Neural cell (in vitro differentiated cells): ENCODE measurements around the gene RIPK3. TPM values are rescaled to one million over a fixed set of nuclear protein-coding genes. Genes with fewer than 3 reads are reported as not detected.

Experiments
- H2AFZ ChIP-seq: fragments of 200-600, 300-800 bp; sonication (generic), shearing (Covaris generic); 2 replicates; pipeline ENCODE4 v1.6.0; 2014; ENCODE audit warnings: low read depth, mild to moderate bottlenecking, antibody characterized with exemption, low read length, moderate library complexity
- H3F3A ChIP-seq: fragments of 200-600 bp; shearing (Covaris generic); 2 replicates; pipeline ENCODE4 v1.6.1; 2016; ENCODE audit warnings: mild to moderate bottlenecking, moderate library complexity, mixed read lengths, antibody characterized with exemption, low read length; ENCODE audit not compliant: insufficient read depth, poor library complexity, severe bottlenecking
- H3K27ac ChIP-seq: fragments of 200-600, 300-800 bp; sonication (generic), shearing (Covaris generic); 2 replicates; pipeline ENCODE4 v1.5.1; 2014; ENCODE audit warnings: mild to moderate bottlenecking, low read length, moderate library complexity
- H3K27me3 ChIP-seq: fragments of 300-800, 200-600 bp; sonication (generic), shearing (Covaris generic); 2 replicates; pipeline ENCODE4 v1.6.0; 2014; ENCODE audit warnings: mild to moderate bottlenecking, low read depth, low read length, moderate library complexity; ENCODE audit not compliant: insufficient read depth
- H3K36me3 ChIP-seq: fragments of 300-800, 200-600 bp; sonication (generic), shearing (Covaris generic); 2 replicates; pipeline ENCODE4 v1.5.1; 2014; ENCODE audit warnings: mild to moderate bottlenecking, antibody characterized with exemption, low read length, moderate library complexity; ENCODE audit not compliant: insufficient read depth
- H3K4me2 ChIP-seq: fragments of 300-800, 200-600 bp; sonication (generic), shearing (Covaris generic); 2 replicates; pipeline ENCODE4 v1.6.0; 2014; ENCODE audit warnings: mild to moderate bottlenecking, low read length
- H3K4me3 ChIP-seq: fragments of 300-800, 200-600 bp; sonication (generic), shearing (Covaris generic); 2 replicates; pipeline ENCODE4 v1.5.1; 2014; ENCODE audit warnings: mild to moderate bottlenecking, low read length, moderate library complexity
- H3K79me2 ChIP-seq: fragments of 200-600 bp; shearing (Covaris generic); replicated peaks from 2 replicates; pipeline ENCODE4 v1.6.0; 2014; ENCODE audit warnings: mild to moderate bottlenecking, low read length, moderate library complexity; ENCODE audit not compliant: insufficient read depth
- H3K9ac ChIP-seq: fragments of 300-800, 200-600 bp; sonication (generic), shearing (Covaris generic); 2 replicates; pipeline ENCODE4 v1.6.1; 2016; ENCODE audit warnings: mild to moderate bottlenecking, low read length, mixed read lengths
- H3K9me2 ChIP-seq: fragments of 200-600 bp; shearing (Covaris generic); 2 replicates; pipeline ENCODE4 v1.6.1; 2016; ENCODE audit warnings: mild to moderate bottlenecking, low read length, mixed read lengths; ENCODE audit not compliant: insufficient read depth
- H3K9me3 ChIP-seq: fragments of 200-600, 300-800 bp; sonication (generic), shearing (Covaris generic); 2 replicates; pipeline ENCODE4 v1.6.1; 2016; ENCODE audit warnings: mild to moderate bottlenecking, mixed run types, low read length, moderate library complexity, mixed read lengths
- H4K20me1 ChIP-seq: fragments of 200-600 bp; shearing (Covaris generic); 2 replicates; pipeline ENCODE4 v1.6.1; 2016; ENCODE audit warnings: mild to moderate bottlenecking, mixed run types; ENCODE audit not compliant: insufficient read depth
- CTCF ChIP-seq: fragments of 450-650 bp; IDR thresholded peaks from 2 replicates; pipeline ENCODE4 v1.5.1; 2014; ENCODE audit warnings: antibody characterized with exemption, mild to moderate bottlenecking, moderate library complexity; ENCODE audit not compliant: poor library complexity, severe bottlenecking
- EP300 ChIP-seq: fragments of 450-650 bp; conservative IDR thresholded peaks from 2 replicates; pipeline ENCODE4 v1.6.1; 2014; ENCODE audit warnings: antibody characterized with exemption, mild to moderate bottlenecking, moderate library complexity; ENCODE audit not compliant: poor library complexity, severe bottlenecking
- EZH2 ChIP-seq: fragments of 200-600, 300-800 bp; shearing (Covaris generic), sonication (generic); IDR thresholded peaks from 2 replicates; pipeline ENCODE4 v1.6.1; 2014; ENCODE audit warnings: antibody characterized with exemption, low read length, borderline replicate concordance, mild to moderate bottlenecking; ENCODE audit not compliant: insufficient read depth, poor library complexity, severe bottlenecking
- MXI1 ChIP-seq: fragments of 450-650 bp; conservative IDR thresholded peaks from 2 replicates; pipeline ENCODE4 v1.6.1; 2014; ENCODE audit warnings: antibody characterized with exemption, mild to moderate bottlenecking; ENCODE audit not compliant: poor library complexity, severe bottlenecking
- POLR2AphosphoS5 ChIP-seq: IDR thresholded peaks from 2 replicates; pipeline ENCODE4 v1.6.1; 2012
- RAD21 ChIP-seq: fragments of 450-650 bp; conservative IDR thresholded peaks from 2 replicates; pipeline ENCODE4 v1.6.1; 2014; ENCODE audit warnings: antibody characterized with exemption, mild to moderate bottlenecking, moderate library complexity
- REST ChIP-seq: IDR thresholded peaks from 2 replicates; pipeline ENCODE4 v1.6.1; 2012; ENCODE audit warnings: borderline replicate concordance
- SMC3 ChIP-seq: fragments of 450-650 bp; conservative IDR thresholded peaks from 2 replicates; pipeline ENCODE4 v1.6.1; 2014; ENCODE audit warnings: antibody characterized with exemption, mild to moderate bottlenecking, moderate library complexity; ENCODE audit not compliant: poor library complexity
- TAF1 ChIP-seq: IDR thresholded peaks from 2 replicates; pipeline ENCODE4 v1.6.1; 2012; ENCODE audit warnings: low read depth
- polyA plus RNA-seq: library from polyadenylated mRNA; depleted of rRNA; stranded (reverse); fragments of >200 nt; gene quantifications from 2 replicates; pipeline ENCODE4 v1.2.3, GENCODE V29; 2014

The RIPK3 gene
- polyA plus RNA-seq, 1 donor from 2014 or later: not detected

- Histone ChIP-seq H3K9me2 (no peaks in the 10 kb centered on the region), H3K9me3 (no peaks in the 10 kb centered on the region), H3K4me3 (no peak overlapping the region), H3K4me2 (no peak overlapping the region), H3F3A (no peaks in the 10 kb centered on the region), H3K9ac (no peak overlapping the region), H3K36me3 (no peaks in the 10 kb centered on the region), H3K79me2 (no peaks in the 10 kb centered on the region), H4K20me1 (no peaks in the 10 kb centered on the region), H2AFZ (no peak overlapping the region), H3K27ac (no peak overlapping the region), H3K27me3 (no peaks in the 10 kb centered on the region)
- no peak for TF ChIP-seq CTCF
- TF ChIP-seq REST: no peak
- no peak for TF ChIP-seq EP300
- TF ChIP-seq POLR2AphosphoS5: no peak
- no peak for TF ChIP-seq SMC3
Measured at GRCh38 chr14:24347134-24347533, 7.3 kb upstream of the RIPK3 start.

- Histone ChIP-seq H4K20me1 (no peaks in the 10 kb centered on the region), H3F3A (no peaks in the 10 kb centered on the region), H3K27me3 (peaks cover 27% of the 10 kb centered on the region)
Measured at GRCh38 chr14:24343795-24344660, 4.2 kb upstream of the RIPK3 start.

More at GRCh38 chr14:24343795-24344660, 4.2 kb upstream of the RIPK3 start:
- Histone ChIP-seq H2AFZ (no peak overlapping the region), H3K36me3 (no peaks in the 10 kb centered on the region), H3K27ac (no peak overlapping the region), H3K9ac (no peak overlapping the region), H3K79me2 (no peaks in the 10 kb centered on the region), H3K4me3 (no peak overlapping the region), H3K4me2 (no peak overlapping the region), H3K9me2 (no peaks in the 10 kb centered on the region), H3K9me3 (no peaks in the 10 kb centered on the region)
- TF ChIP-seq TAF1 (no peak), EZH2 (no peak), REST (no peak), MXI1 (no peak), EP300 (no peak), POLR2AphosphoS5 (no peak), SMC3 (no peak), RAD21 (no peak), CTCF (no peak)
